ENCODE data around the gene ANTXRL.
"Not testable (repeated sequence)": the region's sequence is repeated elsewhere in the genome, so short reads cannot be mapped to it uniquely, and the experiment has no call there.

ANTXRL gene

GRCh38 chr10:46249617-46250344 is 37.0 kb upstream of the ANTXRL start:
- not testable (repeated sequence) for H3K18ac ChIP-seq (ENCODE audit: low read length); H3K56ac ChIP-seq (ENCODE audit: low read length); H3K4me2 ChIP-seq (ENCODE audit: low read length); H2BK15ac ChIP-seq (replicated peaks; ENCODE audit: low read depth); H3K27ac ChIP-seq (ENCODE audit: low read depth, low read length); H3K9ac ChIP-seq (ENCODE audit: low read length); H3K4me3 ChIP-seq (ENCODE audit: low read length); H3K79me1 ChIP-seq (ENCODE audit: low read length); H4K8ac ChIP-seq (ENCODE audit: low read depth, low read length); H3K23ac ChIP-seq (ENCODE audit: low read length); H2BK5ac ChIP-seq (ENCODE audit: low read length); DNase-seq; H3K79me2 ChIP-seq (ENCODE audit: control insufficient read depth, insufficient read depth, low read length); H4K5ac ChIP-seq (ENCODE audit: low read length); H3K4ac ChIP-seq (ENCODE audit: low read depth, low read length); H3K4me1 ChIP-seq (ENCODE audit: control insufficient read depth, low read depth, low read length); H3K27me3 ChIP-seq (ENCODE audit: insufficient read depth, low read length, poor library complexity); H2BK120ac ChIP-seq (ENCODE audit: low read depth, low read length); H3K36me3 ChIP-seq (ENCODE audit: control insufficient read depth, insufficient read depth, low read length); H2AK5ac ChIP-seq (ENCODE audit: low read length)
- WGBS (ENCODE audit: extremely low coverage, insufficient coverage, low lambda C conversion rate): no CpG with 5 or more reads among the region's 9 CpGs

- H2BK15ac ChIP-seq (replicated peaks; ENCODE audit: low read depth): no peak overlapping the region
- no peak overlapping the region for H2BK5ac ChIP-seq (ENCODE audit: low read length)
- no peak overlapping the region for H3K9ac ChIP-seq (ENCODE audit: low read length)
- H3K4me1 ChIP-seq (ENCODE audit: control insufficient read depth, low read depth, low read length): no peaks in the 10 kb centered on the region
- no peak overlapping the region for H4K8ac ChIP-seq (ENCODE audit: low read depth, low read length)
- no peak overlapping the region for H4K5ac ChIP-seq (ENCODE audit: low read length)
- no peak overlapping the region for H3K4me2 ChIP-seq (ENCODE audit: low read length)
- no peaks in the 10 kb centered on the region for H3K79me2 ChIP-seq (ENCODE audit: control insufficient read depth, insufficient read depth, low read length)
- no peak overlapping the region for H2BK120ac ChIP-seq (ENCODE audit: low read depth, low read length)
- H3K56ac ChIP-seq (ENCODE audit: low read length): no peak overlapping the region
- no peaks in the 10 kb centered on the region for H3K79me1 ChIP-seq (ENCODE audit: low read length)
- no peak overlapping the region for H3K23ac ChIP-seq (ENCODE audit: low read length)
- no peaks in the 10 kb centered on the region for H3K36me3 ChIP-seq (ENCODE audit: control insufficient read depth, insufficient read depth, low read length)
- H3K4ac ChIP-seq (ENCODE audit: low read depth, low read length): no peak overlapping the region
- no CpG with 5 or more reads among the region's 5 CpGs for WGBS (ENCODE audit: extremely low coverage, insufficient coverage, low lambda C conversion rate)
- no peak overlapping the region for H2AK5ac ChIP-seq (ENCODE audit: low read length)
- no peak overlapping the region for H3K4me3 ChIP-seq (ENCODE audit: low read length)
- H3K27me3 ChIP-seq (ENCODE audit: insufficient read depth, low read length, poor library complexity): no peaks in the 10 kb centered on the region
- H3K27ac ChIP-seq (ENCODE audit: low read depth, low read length): no peak overlapping the region
- no peak overlapping the region for H3K18ac ChIP-seq (ENCODE audit: low read length)
- DNase-seq: no peak
Observed at GRCh38 chr10:46250481-46250880, 36.3 kb upstream of the ANTXRL start.

- Histone ChIP-seq H3K4ac (ENCODE audit: low read depth, low read length) (no peak overlapping the region), H2AK5ac (ENCODE audit: low read length) (no peak overlapping the region)
Observed at GRCh38 chr10:46250898-46251856, 35.6 kb upstream of the ANTXRL start.

GRCh38 chr10:46251857-46252847 is 34.6 kb upstream of the ANTXRL start:
- Histone ChIP-seq H4K8ac (ENCODE audit: low read depth, low read length) (no peak overlapping the region), H3K4me3 (ENCODE audit: low read length) (no peak overlapping the region), H3K23ac (ENCODE audit: low read length) (no peak overlapping the region), H2BK120ac (ENCODE audit: low read depth, low read length) (no peak overlapping the region), H3K27me3 (ENCODE audit: insufficient read depth, low read length, poor library complexity) (no peaks in the 10 kb centered on the region), H4K5ac (ENCODE audit: low read length) (no peak overlapping the region), H3K18ac (ENCODE audit: low read length) (no peak overlapping the region), H3K4me1 (ENCODE audit: control insufficient read depth, low read depth, low read length) (no peaks in the 10 kb centered on the region), H3K79me1 (ENCODE audit: low read length) (no peaks in the 10 kb centered on the region), H2BK15ac (replicated peaks; ENCODE audit: low read depth) (no peak overlapping the region), H3K4me2 (ENCODE audit: low read length) (no peak overlapping the region), H3K9ac (ENCODE audit: low read length) (no peak overlapping the region), H3K4ac (ENCODE audit: low read depth, low read length) (no peak overlapping the region), H3K27ac (ENCODE audit: low read depth, low read length) (no peak overlapping the region), H3K36me3 (ENCODE audit: control insufficient read depth, insufficient read depth, low read length) (no peaks in the 10 kb centered on the region), H2BK5ac (ENCODE audit: low read length) (no peak overlapping the region), H3K79me2 (ENCODE audit: control insufficient read depth, insufficient read depth, low read length) (no peaks in the 10 kb centered on the region), H3K56ac (ENCODE audit: low read length) (no peak overlapping the region), H2AK5ac (ENCODE audit: low read length) (no peak overlapping the region)
- no peak for DNase-seq
- WGBS (ENCODE audit: extremely low coverage, insufficient coverage, low lambda C conversion rate): no CpG with 5 or more reads among the region's 16 CpGs

More at GRCh38 chr10:46250898-46251856, 35.6 kb upstream of the ANTXRL start:
- H3K27me3 ChIP-seq (ENCODE audit: insufficient read depth, low read length, poor library complexity): no peaks in the 10 kb centered on the region
- WGBS (ENCODE audit: extremely low coverage, insufficient coverage, low lambda C conversion rate): no CpG with 5 or more reads among the region's 9 CpGs
- no peak overlapping the region for H3K18ac ChIP-seq (ENCODE audit: low read length)
- H3K4me1 ChIP-seq (ENCODE audit: control insufficient read depth, low read depth, low read length): no peaks in the 10 kb centered on the region
- H3K79me1 ChIP-seq (ENCODE audit: low read length): no peaks in the 10 kb centered on the region
- no peak for DNase-seq
- H2BK120ac ChIP-seq (ENCODE audit: low read depth, low read length): no peak overlapping the region
- H3K23ac ChIP-seq (ENCODE audit: low read length): no peak overlapping the region
- no peak overlapping the region for H3K4me2 ChIP-seq (ENCODE audit: low read length)
- no peak overlapping the region for H3K56ac ChIP-seq (ENCODE audit: low read length)
- H3K36me3 ChIP-seq (ENCODE audit: control insufficient read depth, insufficient read depth, low read length): no peaks in the 10 kb centered on the region
- no peaks in the 10 kb centered on the region for H3K79me2 ChIP-seq (ENCODE audit: control insufficient read depth, insufficient read depth, low read length)
- H3K9ac ChIP-seq (ENCODE audit: low read length): no peak overlapping the region
- H4K8ac ChIP-seq (ENCODE audit: low read depth, low read length): no peak overlapping the region
- no peak overlapping the region for H2BK5ac ChIP-seq (ENCODE audit: low read length)
- H3K27ac ChIP-seq (ENCODE audit: low read depth, low read length): no peak overlapping the region
- no peak overlapping the region for H4K5ac ChIP-seq (ENCODE audit: low read length)
- no peak overlapping the region for H2BK15ac ChIP-seq (replicated peaks; ENCODE audit: low read depth)
- no peak overlapping the region for H3K4me3 ChIP-seq (ENCODE audit: low read length)

- H3K18ac ChIP-seq (ENCODE audit: low read length): no peak overlapping the region
- H2BK5ac ChIP-seq (ENCODE audit: low read length): no peak overlapping the region
- H3K56ac ChIP-seq (ENCODE audit: low read length): no peak overlapping the region
- H3K4me3 ChIP-seq (ENCODE audit: low read length): no peak overlapping the region
- no peaks in the 10 kb centered on the region for H3K79me2 ChIP-seq (ENCODE audit: control insufficient read depth, insufficient read depth, low read length)
- H3K4me2 ChIP-seq (ENCODE audit: low read length): no peak overlapping the region
- H3K4ac ChIP-seq (ENCODE audit: low read depth, low read length): no peak overlapping the region
- no peak overlapping the region for H3K23ac ChIP-seq (ENCODE audit: low read length)
- H3K79me1 ChIP-seq (ENCODE audit: low read length): no peaks in the 10 kb centered on the region
- H3K27me3 ChIP-seq (ENCODE audit: insufficient read depth, low read length, poor library complexity): no peaks in the 10 kb centered on the region
- H2AK5ac ChIP-seq (ENCODE audit: low read length): no peak overlapping the region
- no peak overlapping the region for H3K27ac ChIP-seq (ENCODE audit: low read depth, low read length)
- no peak overlapping the region for H4K5ac ChIP-seq (ENCODE audit: low read length)
- no peak overlapping the region for H2BK120ac ChIP-seq (ENCODE audit: low read depth, low read length)
- no peak for DNase-seq
- H3K4me1 ChIP-seq (ENCODE audit: control insufficient read depth, low read depth, low read length): no peaks in the 10 kb centered on the region
- H2BK15ac ChIP-seq (replicated peaks; ENCODE audit: low read depth): no peak overlapping the region
- WGBS (ENCODE audit: extremely low coverage, insufficient coverage, low lambda C conversion rate): no CpG with 5 or more reads among the region's 19 CpGs
- no peaks in the 10 kb centered on the region for H3K36me3 ChIP-seq (ENCODE audit: control insufficient read depth, insufficient read depth, low read length)
- no peak overlapping the region for H4K8ac ChIP-seq (ENCODE audit: low read depth, low read length)
- H3K9ac ChIP-seq (ENCODE audit: low read length): no peak overlapping the region
Observed at GRCh38 chr10:46253076-46254006, 33.5 kb upstream of the ANTXRL start.
